Measurements from ENCODE around the gene CPD. TPM values are rescaled to one million over a fixed set of nuclear protein-coding genes. Genes with fewer than 3 reads are reported as not detected.

The CPD gene
- polyA plus RNA-seq, 1 donor (not counting 4 experiments of a cell fraction or from before 2014, with no cell fraction given), result 30.5 TPM

DNA sequence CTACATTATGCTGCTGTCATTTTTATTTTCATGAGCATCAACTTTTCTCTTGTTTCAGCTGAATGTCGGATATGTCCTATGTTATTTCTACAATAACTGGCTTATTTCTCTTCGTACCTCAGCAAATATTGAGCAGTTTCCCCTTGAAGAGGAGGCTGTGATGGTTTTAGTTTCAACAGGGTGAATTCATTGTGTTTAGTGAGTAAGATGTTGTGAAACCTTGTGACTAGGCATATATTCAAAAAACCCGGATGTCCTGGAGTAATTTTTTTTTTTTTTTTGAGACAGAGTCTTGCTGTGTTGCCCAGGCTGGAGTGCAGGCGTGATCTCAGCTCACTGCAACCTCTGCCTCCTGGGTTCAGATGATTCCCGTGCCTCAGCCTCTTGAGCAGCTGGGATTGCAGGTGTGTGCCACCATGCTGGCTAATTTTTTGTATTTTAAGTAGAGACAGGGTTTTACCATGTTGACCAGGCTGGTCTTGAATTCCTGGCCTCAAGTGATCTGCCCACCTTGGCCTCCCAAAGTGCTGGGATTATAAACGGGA, 11.1 kb downstream of the CPD start:
- no peaks in the 10 kb centered on the region for H3K27me3 ChIP-seq (ENCODE audit: control insufficient read depth, extremely low read depth, insufficient read depth, low read length)
- H3K4me2 ChIP-seq (ENCODE audit: control insufficient read depth, extremely low read depth, insufficient read depth, low read depth, low read length), result no peak overlapping the region
- H3K4me1 ChIP-seq (ENCODE audit: control insufficient read depth, extremely low read depth, insufficient read depth, low read length), result no peaks in the 10 kb centered on the region
- H3K4me3 ChIP-seq (ENCODE audit: control insufficient read depth in 2 of 3, extremely low read depth in 1 of 3, insufficient read depth in 2 of 3, low read depth in 1 of 3, low read length in 3 of 3), result no peak overlapping the region
- no peak overlapping the region for H3K9ac ChIP-seq (ENCODE audit: control insufficient read depth, extremely low read depth, insufficient read depth, low read length)
- DNase-seq (ENCODE audit: low read depth, low spot score) (no peak), FAIRE-seq (no peak)
- H2AFZ ChIP-seq (ENCODE audit: control insufficient read depth, low read length), result no peak overlapping the region
- no peaks in the 10 kb centered on the region for H3K79me2 ChIP-seq (ENCODE audit: control insufficient read depth, insufficient read depth, low read length)
- H3K9me1 ChIP-seq (ENCODE audit: control insufficient read depth, extremely low read depth, insufficient read depth, low read length), result no peaks in the 10 kb centered on the region
- H3K36me3 ChIP-seq (ENCODE audit: control insufficient read depth in 2 of 2, extremely low read depth in 1 of 2, insufficient read depth in 2 of 2, low read length in 2 of 2), result no peaks in the 10 kb centered on the region
- dilution Hi-C loops (cut with MboI; ENCODE audit: extremely low pct_ligation_motif_present, low sequenced_read_pairs), result loop anchor here (5.0 kb wide), 1 partner anchor 77 kb away; no protein-coding TSS in a partner anchor
- H3K27ac ChIP-seq (ENCODE audit: control insufficient read depth, insufficient read depth, low read length), result no peak overlapping the region
- no peaks in the 10 kb centered on the region for H3K9me3 ChIP-seq (ENCODE audit: control insufficient read depth, low read depth, low read length)
- TF ChIP-seq EZH2 (IDR thresholded peaks at IDR 0.05; ENCODE audit: low read length), result no peak
- TF ChIP-seq, protein P1, sequence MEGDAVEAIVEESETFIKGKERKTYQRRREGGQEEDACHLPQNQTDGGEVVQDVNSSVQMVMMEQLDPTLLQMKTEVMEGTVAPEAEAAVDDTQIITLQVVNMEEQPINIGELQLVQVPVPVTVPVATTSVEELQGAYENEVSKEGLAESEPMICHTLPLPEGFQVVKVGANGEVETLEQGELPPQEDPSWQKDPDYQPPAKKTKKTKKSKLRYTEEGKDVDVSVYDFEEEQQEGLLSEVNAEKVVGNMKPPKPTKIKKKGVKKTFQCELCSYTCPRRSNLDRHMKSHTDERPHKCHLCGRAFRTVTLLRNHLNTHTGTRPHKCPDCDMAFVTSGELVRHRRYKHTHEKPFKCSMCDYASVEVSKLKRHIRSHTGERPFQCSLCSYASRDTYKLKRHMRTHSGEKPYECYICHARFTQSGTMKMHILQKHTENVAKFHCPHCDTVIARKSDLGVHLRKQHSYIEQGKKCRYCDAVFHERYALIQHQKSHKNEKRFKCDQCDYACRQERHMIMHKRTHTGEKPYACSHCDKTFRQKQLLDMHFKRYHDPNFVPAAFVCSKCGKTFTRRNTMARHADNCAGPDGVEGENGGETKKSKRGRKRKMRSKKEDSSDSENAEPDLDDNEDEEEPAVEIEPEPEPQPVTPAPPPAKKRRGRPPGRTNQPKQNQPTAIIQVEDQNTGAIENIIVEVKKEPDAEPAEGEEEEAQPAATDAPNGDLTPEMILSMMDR (optimal IDR thresholded peaks at IDR 0.05 in 1 of 3, IDR thresholded peaks at IDR 0.05 in 1 of 3, conservative IDR thresholded peaks at IDR 0.05 in 1 of 3; ENCODE audit: extremely low read depth in 1 of 3, insufficient read depth in 2 of 3, low read length in 3 of 3), result no peak
- no peaks in the 10 kb centered on the region for H4K20me1 ChIP-seq (ENCODE audit: control insufficient read depth, extremely low read depth, insufficient read depth, low read length)

GRCh38 chr17:30391534-30391933, 12.8 kb downstream of the CPD start:
- H3K9me1 ChIP-seq (ENCODE audit: control insufficient read depth, extremely low read depth, insufficient read depth, low read length), result no peaks in the 10 kb centered on the region
- no peaks in the 10 kb centered on the region for H3K36me3 ChIP-seq (ENCODE audit: control insufficient read depth in 2 of 2, extremely low read depth in 1 of 2, insufficient read depth in 2 of 2, low read length in 2 of 2)
- no peaks in the 10 kb centered on the region for H3K27me3 ChIP-seq (ENCODE audit: control insufficient read depth, extremely low read depth, insufficient read depth, low read length)
- dilution Hi-C loops (cut with MboI; ENCODE audit: extremely low pct_ligation_motif_present, low sequenced_read_pairs), result loop anchor here (5.0 kb wide), 1 partner anchor 76 kb away; no protein-coding TSS in a partner anchor
- no peaks in the 10 kb centered on the region for H3K4me1 ChIP-seq (ENCODE audit: control insufficient read depth, extremely low read depth, insufficient read depth, low read length)
- TF ChIP-seq, protein P1 (optimal IDR thresholded peaks at IDR 0.05 in 1 of 3, IDR thresholded peaks at IDR 0.05 in 1 of 3, conservative IDR thresholded peaks at IDR 0.05 in 1 of 3; ENCODE audit: extremely low read depth in 1 of 3, insufficient read depth in 2 of 3, low read length in 3 of 3), result no peak
- no peak for TF ChIP-seq EZH2 (IDR thresholded peaks at IDR 0.05; ENCODE audit: low read length)
- FAIRE-seq, result no peak
- H3K4me2 ChIP-seq (ENCODE audit: control insufficient read depth, extremely low read depth, insufficient read depth, low read depth, low read length), result no peak overlapping the region
- no peak overlapping the region for H2AFZ ChIP-seq (ENCODE audit: control insufficient read depth, low read length)
- H3K9ac ChIP-seq (ENCODE audit: control insufficient read depth, extremely low read depth, insufficient read depth, low read length), result no peak overlapping the region
- no peak overlapping the region for H3K4me3 ChIP-seq (ENCODE audit: control insufficient read depth in 2 of 3, extremely low read depth in 1 of 3, insufficient read depth in 2 of 3, low read depth in 1 of 3, low read length in 3 of 3)
- no peak overlapping the region for H3K27ac ChIP-seq (ENCODE audit: control insufficient read depth, insufficient read depth, low read length)
- no peak for DNase-seq (ENCODE audit: low read depth, low spot score)
- no peaks in the 10 kb centered on the region for H3K9me3 ChIP-seq (ENCODE audit: control insufficient read depth, low read depth, low read length)
- no peaks in the 10 kb centered on the region for H3K79me2 ChIP-seq (ENCODE audit: control insufficient read depth, insufficient read depth, low read length)
- no peaks in the 10 kb centered on the region for H4K20me1 ChIP-seq (ENCODE audit: control insufficient read depth, extremely low read depth, insufficient read depth, low read length)

Data from keratinocyte (primary cell).